Lower leg skin (tissue), 4 donors: ENCODE measurements around the gene OSBP2. TPM values are rescaled to one million over a fixed set of nuclear protein-coding genes. Genes with fewer than 3 reads are reported as not detected.

Experiments
- DNase-seq, 2 donors: peaks; one replicate each; pipeline ENCODE4 v3.0.0-alpha.2; 2019; ENCODE audit warnings: low spot score in 2 of 2
- H3K4me3 ChIP-seq: fragments of 200-600 bp; sonication (generic); 2 replicates; pipeline ENCODE4 v1.5.1; 2017; ENCODE audit warnings: mild to moderate bottlenecking, low read depth; ENCODE audit not compliant: poor library complexity, severe bottlenecking
- POLR2A ChIP-seq, 2 donors: fragments of 450-650 bp; IDR thresholded peaks; one replicate each; pipeline ENCODE4 v1.6.1; 2016 to 2017; ENCODE audit warnings: antibody characterized with exemption in 2 of 2, mild to moderate bottlenecking in 1 of 2, moderate library complexity in 1 of 2
- WGBS, 2 donors: methylation state at CpG; one replicate each; pipeline ENCODE4 v1.1.5; 2018; 5-methylcytosine and 5-hydroxymethylcytosine counted together
- intact Hi-C: fragments of 100-400 bp; cut with DNase I; formaldehyde crosslinking; loops from one replicate; pipeline ENCODE4 v1.15.0; 2023; ENCODE audit warnings: low total_unique reads
- total RNA-seq, 4 donors: library from RNA; depleted of rRNA; stranded (reverse); fragments of >200 nt; gene quantifications; one replicate each; pipeline ENCODE4 v1.1.0, GENCODE V29; 2016
- TF ChIP-seq, protein P1 (sequence below), 3 donors: fragments of 450-650 bp; IDR thresholded peaks; one replicate each; pipeline ENCODE4 v1.5.1; 2016; ENCODE audit warnings: antibody characterized with exemption in 3 of 3, mild to moderate bottlenecking in 3 of 3, moderate library complexity in 2 of 3

The OSBP2 gene
- total RNA-seq, 4 donors from 2014 or later = 7.2 to 13.3 (median 10.0) TPM

DNA sequence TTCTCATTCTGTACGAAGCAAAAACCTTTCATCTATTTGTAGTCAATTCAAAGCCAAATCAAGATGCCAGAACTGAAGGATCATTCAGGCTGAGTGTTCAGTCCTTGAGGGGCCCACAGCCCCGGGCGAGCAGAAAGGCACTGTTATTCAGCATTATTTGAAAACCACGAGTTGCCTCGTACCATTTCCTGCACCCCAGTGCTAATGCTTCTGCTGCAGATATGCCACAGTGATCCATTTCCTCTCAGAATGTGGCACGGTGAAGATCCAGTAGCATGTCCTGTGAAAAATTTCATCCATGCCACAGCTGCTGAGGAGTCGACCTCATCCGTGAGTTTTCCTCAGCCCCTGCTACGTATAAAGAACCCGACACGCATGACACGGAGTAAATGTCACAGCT lies 85.4 kb downstream of the OSBP2 start:
- intact Hi-C loops = no loop called here
- WGBS, 2 donors = 71 to 73% methylated on average over 12 of the region's 12 CpGs
- no peak overlapping the region for H3K4me3 ChIP-seq
- DNase-seq = no peak
- no peak for TF ChIP-seq POLR2A (IDR thresholded peaks at IDR 0.05)

DNA sequence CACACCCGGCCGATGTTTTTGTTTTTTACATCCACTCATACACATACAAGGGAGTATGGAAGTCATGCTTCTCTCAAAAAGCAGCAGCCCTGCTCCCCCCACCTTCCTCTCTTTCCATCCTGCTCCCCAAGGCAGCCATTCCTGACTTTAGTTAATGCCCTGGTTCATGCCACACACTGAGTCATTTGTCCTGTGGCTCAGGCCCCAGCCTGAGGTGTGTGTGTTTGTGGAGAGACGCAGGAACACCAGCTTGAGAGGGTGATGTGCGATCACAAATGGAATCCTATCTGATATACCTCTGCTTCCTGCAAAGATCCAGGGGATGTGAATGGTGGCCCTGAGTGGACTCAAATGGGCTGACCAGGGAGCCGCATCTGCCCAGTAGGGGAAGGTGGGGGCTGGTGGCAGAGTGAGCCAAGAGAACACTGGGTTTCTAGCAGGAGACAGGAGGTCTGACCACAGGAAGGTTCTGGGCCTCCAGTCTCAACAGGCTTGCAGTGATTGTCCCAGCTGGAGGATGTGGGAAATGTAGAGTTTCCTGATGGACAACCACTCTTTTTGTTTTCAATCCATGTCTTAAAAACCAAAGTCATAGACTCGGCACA lies 86.7 kb downstream of the OSBP2 start:
- no peak overlapping the region for H3K4me3 ChIP-seq
- WGBS, 2 donors = 92 to 93% methylated on average over 6 of the region's 6 CpGs
- DNase-seq = no peak
- TF ChIP-seq, protein P1, sequence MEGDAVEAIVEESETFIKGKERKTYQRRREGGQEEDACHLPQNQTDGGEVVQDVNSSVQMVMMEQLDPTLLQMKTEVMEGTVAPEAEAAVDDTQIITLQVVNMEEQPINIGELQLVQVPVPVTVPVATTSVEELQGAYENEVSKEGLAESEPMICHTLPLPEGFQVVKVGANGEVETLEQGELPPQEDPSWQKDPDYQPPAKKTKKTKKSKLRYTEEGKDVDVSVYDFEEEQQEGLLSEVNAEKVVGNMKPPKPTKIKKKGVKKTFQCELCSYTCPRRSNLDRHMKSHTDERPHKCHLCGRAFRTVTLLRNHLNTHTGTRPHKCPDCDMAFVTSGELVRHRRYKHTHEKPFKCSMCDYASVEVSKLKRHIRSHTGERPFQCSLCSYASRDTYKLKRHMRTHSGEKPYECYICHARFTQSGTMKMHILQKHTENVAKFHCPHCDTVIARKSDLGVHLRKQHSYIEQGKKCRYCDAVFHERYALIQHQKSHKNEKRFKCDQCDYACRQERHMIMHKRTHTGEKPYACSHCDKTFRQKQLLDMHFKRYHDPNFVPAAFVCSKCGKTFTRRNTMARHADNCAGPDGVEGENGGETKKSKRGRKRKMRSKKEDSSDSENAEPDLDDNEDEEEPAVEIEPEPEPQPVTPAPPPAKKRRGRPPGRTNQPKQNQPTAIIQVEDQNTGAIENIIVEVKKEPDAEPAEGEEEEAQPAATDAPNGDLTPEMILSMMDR (IDR thresholded peaks at IDR 0.05) = no peak
- no peak for TF ChIP-seq POLR2A (IDR thresholded peaks at IDR 0.05)
- intact Hi-C loops = no loop called here

DNA sequence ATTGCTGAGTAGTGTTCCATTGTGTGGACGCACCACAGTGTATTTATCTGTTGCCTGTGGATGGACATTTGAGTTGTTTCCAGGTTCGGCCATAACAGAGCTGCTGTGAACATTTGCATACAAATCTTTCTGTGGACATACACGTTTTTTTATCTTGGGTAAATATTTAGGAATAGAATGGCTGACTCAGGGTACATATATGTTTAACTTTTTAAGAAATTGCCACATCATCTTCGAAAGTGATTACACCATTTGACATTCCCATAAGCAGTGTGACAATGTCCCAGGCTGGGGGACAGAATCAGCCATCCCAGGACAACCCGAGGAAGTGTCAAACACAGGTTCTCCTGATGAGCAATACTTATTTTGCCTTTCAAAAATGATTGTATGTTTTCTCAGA lies 87.9 kb downstream of the OSBP2 start:
- no peak overlapping the region for H3K4me3 ChIP-seq
- TF ChIP-seq POLR2A (IDR thresholded peaks at IDR 0.05) = no peak
- TF ChIP-seq, protein P1 (IDR thresholded peaks at IDR 0.05) = no peak
- no peak for DNase-seq
- intact Hi-C loops = no loop called here
- WGBS, 2 donors = 79 to 82% methylated on average over 5 of the region's 5 CpGs

DNA sequence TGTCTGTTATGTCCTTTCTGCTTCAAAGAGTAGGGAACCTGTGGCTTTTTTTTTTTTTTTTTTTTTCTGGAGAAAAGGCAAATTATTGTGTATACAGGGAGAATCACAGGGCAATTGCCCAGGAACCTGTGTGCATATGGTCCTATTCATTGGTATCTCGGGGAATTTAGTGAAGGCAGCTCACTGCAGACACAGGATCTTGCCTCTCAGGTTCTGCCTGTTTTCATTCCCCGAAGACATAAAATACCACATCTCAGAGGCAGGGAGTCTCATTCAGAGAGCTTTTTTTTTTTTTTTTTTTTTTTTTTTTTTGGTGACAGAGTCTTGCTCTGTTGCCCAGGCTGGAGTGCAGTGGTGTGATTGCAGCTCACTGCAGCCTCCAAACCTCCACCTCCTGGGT lies 88.3 kb downstream of the OSBP2 start:
- TF ChIP-seq POLR2A (IDR thresholded peaks at IDR 0.05) = no peak
- TF ChIP-seq, protein P1 (IDR thresholded peaks at IDR 0.05) = no peak
- H3K4me3 ChIP-seq = no peak overlapping the region
- no peak for DNase-seq
- intact Hi-C loops = no loop called here
- 42 to 46% methylated on average over 2 of the region's 2 CpGs for WGBS, 2 donors

DNA sequence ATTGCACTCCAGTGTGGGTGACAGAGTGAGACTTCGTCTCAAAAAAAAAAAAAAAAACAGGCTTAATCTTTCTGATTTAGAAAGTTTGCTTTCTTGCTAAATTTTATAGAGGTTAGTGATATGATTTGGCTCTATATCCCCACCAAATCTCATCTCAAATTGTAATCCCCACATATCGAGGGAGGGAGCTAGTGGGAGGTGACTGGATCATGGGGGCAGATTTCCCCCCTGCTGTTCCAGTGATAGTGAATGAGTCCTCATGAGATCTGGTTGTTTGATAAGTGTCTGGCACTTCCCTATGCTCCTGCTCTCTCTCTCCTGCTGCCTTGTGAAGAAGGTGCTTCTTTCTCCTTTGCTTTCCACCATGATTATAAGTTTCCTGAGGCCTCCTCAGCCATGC lies 90.9 kb downstream of the OSBP2 start:
- H3K4me3 ChIP-seq = no peak overlapping the region
- no peak for DNase-seq
- WGBS, 2 donors = 84 to 90% methylated on average over 2 of the region's 2 CpGs
- intact Hi-C loops = no loop called here
- TF ChIP-seq, protein P1 (IDR thresholded peaks at IDR 0.05) = no peak
- TF ChIP-seq POLR2A (IDR thresholded peaks at IDR 0.05) = no peak

DNA sequence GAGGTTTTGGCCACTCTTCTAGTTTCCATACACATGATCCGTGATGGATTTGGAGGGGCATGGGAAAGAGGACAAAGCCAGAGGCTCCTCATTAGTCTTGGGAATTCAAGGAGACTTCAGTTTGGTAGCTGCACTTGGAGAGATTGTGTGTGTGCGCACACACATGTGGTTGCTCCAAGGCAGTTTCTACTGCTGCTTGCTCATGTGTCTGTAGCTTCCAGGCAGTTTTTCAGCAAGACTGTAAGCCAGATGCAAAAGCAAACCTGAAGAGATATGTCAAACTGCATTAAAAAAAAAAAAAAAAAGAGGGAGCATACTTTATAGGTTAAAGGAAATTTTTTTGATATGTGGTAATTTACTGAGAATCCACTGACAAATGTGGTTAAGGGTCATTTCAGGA lies 95.7 kb downstream of the OSBP2 start:
- no peak for DNase-seq
- TF ChIP-seq, protein P1 (IDR thresholded peaks at IDR 0.05) = no peak
- TF ChIP-seq POLR2A (IDR thresholded peaks at IDR 0.05) = no peak
- 53 to 68% methylated on average over 2 of the region's 2 CpGs for WGBS, 2 donors
- H3K4me3 ChIP-seq = no peak overlapping the region
- intact Hi-C loops = no loop called here
